Right lobe of liver (tissue), 4 donors: ENCODE results near the gene WRNIP1.

ENCODE experiments used
- POLR2A ChIP-seq: fragments of 450-650 bp; IDR thresholded peaks from one replicate; pipeline ENCODE4 v1.6.1; 2017; ENCODE audit warnings: antibody characterized with exemption, mild to moderate bottlenecking
- TF ChIP-seq, protein P1 (sequence below), 4 donors: fragments of 200-600 bp in 3 of 4; fragments of 450-650 bp in 1 of 4; IDR thresholded peaks; one replicate each; pipeline versions ENCODE4 v1.5.1 to v1.8.0; 2016 to 2022; ENCODE audit warnings: antibody characterized with exemption in 4 of 4, mild to moderate bottlenecking in 2 of 4
- donor health status: DM: no; HTN: no; CAD: no.
- donor health status: DM: no; HTN: no; CAD: no.
- donor health status: DM: no; HTN: yes; CAD: no.

GRCh38 chr6:2798586-2799134, 33.5 kb downstream of the WRNIP1 start:
- TF ChIP-seq, protein P1, sequence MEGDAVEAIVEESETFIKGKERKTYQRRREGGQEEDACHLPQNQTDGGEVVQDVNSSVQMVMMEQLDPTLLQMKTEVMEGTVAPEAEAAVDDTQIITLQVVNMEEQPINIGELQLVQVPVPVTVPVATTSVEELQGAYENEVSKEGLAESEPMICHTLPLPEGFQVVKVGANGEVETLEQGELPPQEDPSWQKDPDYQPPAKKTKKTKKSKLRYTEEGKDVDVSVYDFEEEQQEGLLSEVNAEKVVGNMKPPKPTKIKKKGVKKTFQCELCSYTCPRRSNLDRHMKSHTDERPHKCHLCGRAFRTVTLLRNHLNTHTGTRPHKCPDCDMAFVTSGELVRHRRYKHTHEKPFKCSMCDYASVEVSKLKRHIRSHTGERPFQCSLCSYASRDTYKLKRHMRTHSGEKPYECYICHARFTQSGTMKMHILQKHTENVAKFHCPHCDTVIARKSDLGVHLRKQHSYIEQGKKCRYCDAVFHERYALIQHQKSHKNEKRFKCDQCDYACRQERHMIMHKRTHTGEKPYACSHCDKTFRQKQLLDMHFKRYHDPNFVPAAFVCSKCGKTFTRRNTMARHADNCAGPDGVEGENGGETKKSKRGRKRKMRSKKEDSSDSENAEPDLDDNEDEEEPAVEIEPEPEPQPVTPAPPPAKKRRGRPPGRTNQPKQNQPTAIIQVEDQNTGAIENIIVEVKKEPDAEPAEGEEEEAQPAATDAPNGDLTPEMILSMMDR (IDR thresholded peaks at IDR 0.05), result no peak
- no peak for TF ChIP-seq POLR2A
